HUES64 (cell line): ENCODE data around the gene F2RL3.

Experiments used
- H3K27ac ChIP-seq: 2 replicates; pipeline ENCODE4 v1.7.0; 2013; ENCODE audit warnings: low read depth, low read length, inconsistent platforms
- H3K27me3 ChIP-seq: 2 replicates; pipeline ENCODE4 v1.6.1; 2013; ENCODE audit warnings: mild to moderate bottlenecking, low read length; ENCODE audit not compliant: insufficient read depth
- H3K36me3 ChIP-seq: 2 replicates; pipeline ENCODE4 v1.6.1; 2013; ENCODE audit warnings: mild to moderate bottlenecking, low read length; ENCODE audit not compliant: insufficient read depth
- H3K4me1 ChIP-seq: 2 replicates; pipeline ENCODE4 v1.6.1; 2013; ENCODE audit warnings: mild to moderate bottlenecking, low read length, moderate library complexity; ENCODE audit not compliant: insufficient read depth
- H3K4me3 ChIP-seq: 2 replicates; pipeline ENCODE4 v1.5.1; 2013; ENCODE audit warnings: mild to moderate bottlenecking, low read length, moderate library complexity
- H3K9ac ChIP-seq: 2 replicates; pipeline ENCODE4 v1.6.1; 2013; ENCODE audit warnings: mild to moderate bottlenecking, low read depth, low read length
- H3K9me3 ChIP-seq: 2 replicates; pipeline ENCODE4 v1.6.1; 2013; ENCODE audit warnings: low read depth, low read length; ENCODE audit not compliant: insufficient read depth
- WGBS: fragments of 150-250, 120-280 bp; methylation state at CpG from one replicate; pipeline ENCODE4 v1.1.7; 2013; ENCODE audit warnings: missing lambda C conversion rate; 5-methylcytosine and 5-hydroxymethylcytosine counted together

The F2RL3 gene

GRCh38 chr19:16897029-16897855, 8.4 kb downstream of the F2RL3 start:
- Histone ChIP-seq H3K4me3 (peak overlapping the region; percentile 71), H3K9me3 (no peaks in the 10 kb centered on the region)
- under 1% methylated on average over 58 of the region's 68 CpGs for WGBS

DNA sequence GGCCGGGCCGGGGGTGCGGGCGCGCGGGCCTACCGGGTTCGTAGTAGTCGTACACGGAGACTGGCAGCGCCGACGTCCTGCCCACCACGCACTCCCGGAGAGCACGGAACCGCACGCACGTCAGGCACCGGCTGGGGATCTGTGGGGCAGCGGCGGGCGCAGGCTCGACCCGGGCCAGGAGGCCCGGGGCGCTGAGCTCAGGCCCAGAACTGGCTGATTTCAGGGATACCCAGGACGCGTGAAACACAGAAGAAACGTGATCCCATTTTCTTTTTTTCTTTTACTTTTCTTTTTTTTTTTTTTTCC, 9.0 kb downstream of the F2RL3 start:
- H3K9me3 ChIP-seq = no peaks in the 10 kb centered on the region
- H3K27me3 ChIP-seq = peaks cover 24% of the 10 kb centered on the region
- no peaks in the 10 kb centered on the region for H3K36me3 ChIP-seq
- no peaks in the 10 kb centered on the region for H3K4me1 ChIP-seq
- 6% methylated on average over 30 of the region's 30 CpGs for WGBS
- H3K27ac ChIP-seq = no peak overlapping the region
- H3K4me3 ChIP-seq = peak overlapping the region; percentile 71
- H3K9ac ChIP-seq = no peak overlapping the region

More at GRCh38 chr19:16897029-16897855, 8.4 kb downstream of the F2RL3 start:
- Histone ChIP-seq H3K27ac (no peak overlapping the region), H3K4me1 (no peaks in the 10 kb centered on the region), H3K9ac (no peak overlapping the region), H3K36me3 (no peaks in the 10 kb centered on the region), H3K27me3 (peaks cover 24% of the 10 kb centered on the region)

- Histone ChIP-seq H3K4me3 (no peak overlapping the region), H3K4me1 (no peaks in the 10 kb centered on the region), H3K27ac (no peak overlapping the region), H3K9ac (no peak overlapping the region), H3K27me3 (peaks cover 24% of the 10 kb centered on the region), H3K36me3 (no peaks in the 10 kb centered on the region), H3K9me3 (no peaks in the 10 kb centered on the region)
- WGBS = 87% methylated on average over 12 of the region's 12 CpGs
Observed at GRCh38 chr19:16898361-16899015, 9.7 kb downstream of the F2RL3 start.

GRCh38 chr19:16899566-16900075, 10.8 kb downstream of the F2RL3 start:
- H3K4me3 ChIP-seq = no peak overlapping the region
- H3K9ac ChIP-seq = no peak overlapping the region
- H3K36me3 ChIP-seq = no peaks in the 10 kb centered on the region
- WGBS = 27% methylated on average over 7 of the region's 7 CpGs
- H3K9me3 ChIP-seq = 0 out of 2 replicates have a peak, but pooled peaks cover 2% of the 10 kb centered on the region
- peaks cover 24% of the 10 kb centered on the region for H3K27me3 ChIP-seq
- H3K4me1 ChIP-seq = no peaks in the 10 kb centered on the region
- H3K27ac ChIP-seq = no peak overlapping the region

DNA sequence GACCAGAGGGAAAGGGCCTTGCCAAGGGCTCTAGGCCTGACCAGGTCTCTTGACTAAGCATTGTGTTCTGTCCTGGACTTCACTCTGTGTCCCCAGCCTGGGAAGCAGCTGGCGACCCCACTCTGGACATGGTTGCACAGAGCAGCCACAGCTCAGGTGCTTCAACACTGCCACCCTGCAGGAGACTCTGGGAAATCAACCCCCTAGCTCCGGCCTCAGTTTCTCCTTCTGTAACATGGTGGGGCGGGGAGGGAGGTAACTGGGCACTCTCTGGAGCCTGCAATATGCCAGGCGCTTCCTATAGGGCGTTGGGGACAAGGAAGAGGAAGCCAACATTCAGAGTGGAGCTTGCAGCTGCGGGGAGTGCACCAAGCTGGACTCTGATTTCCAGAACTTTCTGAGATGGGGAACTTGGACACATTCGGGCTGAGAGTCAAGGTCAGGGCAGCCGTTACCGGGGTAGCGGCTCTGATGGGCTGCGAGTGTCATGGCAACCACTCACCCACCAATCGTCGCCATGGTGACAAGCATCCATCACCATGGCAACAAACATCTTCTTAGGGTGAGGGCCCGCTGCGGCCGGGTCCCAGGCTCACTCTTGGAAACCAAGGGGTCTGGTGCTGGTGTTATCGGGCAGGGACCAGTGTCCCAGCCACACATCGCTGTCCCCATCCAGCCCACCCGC, 12.8 kb downstream of the F2RL3 start:
- H3K36me3 ChIP-seq = no peaks in the 10 kb centered on the region
- WGBS = 90% methylated on average over 19 of the region's 19 CpGs
- H3K27me3 ChIP-seq = peaks cover 17% of the 10 kb centered on the region
- H3K27ac ChIP-seq = no peak overlapping the region
- H3K4me1 ChIP-seq = no peaks in the 10 kb centered on the region
- 0 out of 2 replicates have a peak, but pooled peaks cover 3% of the 10 kb centered on the region for H3K9me3 ChIP-seq
- no peak overlapping the region for H3K9ac ChIP-seq
- no peak overlapping the region for H3K4me3 ChIP-seq

DNA sequence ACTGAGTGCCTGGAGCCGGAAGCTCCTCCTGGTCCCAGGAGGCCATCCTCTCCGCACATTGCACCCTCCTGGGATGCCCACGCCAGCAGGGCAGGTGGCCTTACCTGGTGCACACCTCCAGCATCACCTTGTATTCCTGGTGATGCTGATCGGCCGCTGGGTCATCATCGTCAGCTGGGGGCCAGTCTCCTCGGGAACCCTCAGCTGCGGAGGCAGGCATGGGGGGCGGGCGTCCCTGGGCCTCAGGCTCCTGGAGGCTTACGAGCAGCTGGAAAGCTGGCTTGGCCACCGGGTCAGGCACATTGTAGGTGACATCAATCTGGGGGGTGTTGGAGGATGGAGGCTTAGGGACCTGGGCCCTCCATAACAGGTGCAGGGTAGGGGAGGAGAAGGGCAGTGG, 13.7 kb downstream of the F2RL3 start:
- WGBS = 95% methylated on average over 12 of the region's 12 CpGs

GRCh38 chr19:16903347-16903746, 14.5 kb downstream of the F2RL3 start:
- H3K27ac ChIP-seq = no peak overlapping the region
- 88% methylated on average over 7 of the region's 7 CpGs for WGBS

More for the DNA sequence above, 13.7 kb downstream of the F2RL3 start:
- H3K4me3 ChIP-seq = no peak overlapping the region
- H3K4me1 ChIP-seq = no peaks in the 10 kb centered on the region
- no peak overlapping the region for H3K9ac ChIP-seq
- 0 out of 2 replicates have a peak, but pooled peaks cover 3% of the 10 kb centered on the region for H3K9me3 ChIP-seq
- H3K36me3 ChIP-seq = no peaks in the 10 kb centered on the region
- H3K27ac ChIP-seq = no peak overlapping the region
- H3K27me3 ChIP-seq = peaks cover 14% of the 10 kb centered on the region

DNA sequence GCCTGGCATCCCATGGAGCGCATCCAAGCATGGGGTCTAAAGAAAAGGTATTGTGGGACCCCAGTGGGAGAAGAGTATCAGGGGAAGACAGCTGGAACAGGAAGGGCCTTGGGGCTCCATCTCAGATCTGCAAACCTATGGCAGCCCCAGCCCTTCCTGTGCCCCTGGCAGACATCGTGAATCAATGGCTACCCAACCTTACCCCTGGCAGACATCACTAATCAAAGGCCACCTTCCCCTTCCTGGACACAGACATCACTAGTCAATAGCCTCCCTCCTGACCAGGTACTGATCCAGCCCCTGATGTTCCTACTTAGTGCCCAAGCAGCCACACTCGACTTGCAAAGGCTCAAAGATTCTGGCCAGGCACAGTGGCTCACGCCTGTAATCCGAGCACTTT, 15.8 kb downstream of the F2RL3 start:
- H3K4me3 ChIP-seq = no peak overlapping the region
- no peak overlapping the region for H3K27ac ChIP-seq
- no peak overlapping the region for H3K9ac ChIP-seq
- H3K4me1 ChIP-seq = no peaks in the 10 kb centered on the region
- H3K9me3 ChIP-seq = 0 out of 2 replicates have a peak, but pooled peaks cover 3% of the 10 kb centered on the region
- 88% methylated on average over 5 of the region's 5 CpGs for WGBS
- no peaks in the 10 kb centered on the region for H3K36me3 ChIP-seq
- H3K27me3 ChIP-seq = no peaks in the 10 kb centered on the region

More at GRCh38 chr19:16903347-16903746, 14.5 kb downstream of the F2RL3 start:
- Histone ChIP-seq H3K36me3 (no peaks in the 10 kb centered on the region), H3K9ac (no peak overlapping the region), H3K27me3 (peaks cover 6% of the 10 kb centered on the region), H3K4me1 (no peaks in the 10 kb centered on the region), H3K4me3 (no peak overlapping the region), H3K9me3 (0 out of 2 replicates have a peak, but pooled peaks cover 3% of the 10 kb centered on the region)

GRCh38 chr19:16908759-16909158, 20.0 kb downstream of the F2RL3 start:
- Histone ChIP-seq H3K4me1 (no peaks in the 10 kb centered on the region), H3K27me3 (no peaks in the 10 kb centered on the region), H3K27ac (no peak overlapping the region), H3K9ac (no peak overlapping the region), H3K9me3 (peaks cover 17% of the 10 kb centered on the region), H3K4me3 (no peak overlapping the region), H3K36me3 (no peaks in the 10 kb centered on the region; the same call in 1 of the 2 replicates)
- 89% methylated on average over 12 of the region's 12 CpGs for WGBS

- Histone ChIP-seq H3K9ac (no peak overlapping the region), H3K27me3 (no peaks in the 10 kb centered on the region), H3K27ac (no peak overlapping the region), H3K4me1 (no peaks in the 10 kb centered on the region), H3K4me3 (no peak overlapping the region), H3K36me3 (no peaks in the 10 kb centered on the region; the same call in 1 of the 2 replicates), H3K9me3 (peaks cover 15% of the 10 kb centered on the region)
- 90% methylated on average over 7 of the region's 7 CpGs for WGBS
Observed at GRCh38 chr19:16911046-16911445, 22.2 kb downstream of the F2RL3 start.

DNA sequence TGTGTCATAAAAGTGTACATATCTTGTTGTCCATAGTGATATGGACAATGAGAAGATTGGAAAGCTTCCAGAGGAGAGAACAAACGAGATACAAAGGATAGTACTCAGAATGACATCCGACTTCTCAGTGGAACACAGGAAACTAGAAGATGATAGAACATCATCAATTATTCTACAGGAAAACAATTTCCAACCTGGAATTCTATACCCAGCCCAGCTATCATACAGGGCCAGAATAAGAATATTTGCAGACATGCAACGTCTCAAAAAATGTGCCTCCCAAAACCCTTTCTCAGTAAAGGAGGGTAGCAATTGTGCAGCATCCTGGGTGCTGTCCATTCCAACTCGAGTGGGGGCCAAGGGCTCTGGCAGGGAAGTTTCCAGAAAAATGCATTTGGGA, 24.0 kb downstream of the F2RL3 start:
- no peaks in the 10 kb centered on the region; the same call in 1 of the 2 replicates for H3K36me3 ChIP-seq
- 87% methylated on average over 4 of the region's 4 CpGs for WGBS
- no peaks in the 10 kb centered on the region for H3K27me3 ChIP-seq
- H3K4me3 ChIP-seq = no peak overlapping the region
- H3K4me1 ChIP-seq = no peaks in the 10 kb centered on the region
- H3K27ac ChIP-seq = no peak overlapping the region
- peaks cover 15% of the 10 kb centered on the region for H3K9me3 ChIP-seq
- H3K9ac ChIP-seq = no peak overlapping the region
